Naive thymus-derived CD4-positive, alpha-beta T cell (primary cell): ENCODE results near the gene ANKS1B. TPM values are rescaled to one million over a fixed set of nuclear protein-coding genes. Genes with fewer than 3 reads are reported as not detected.

Source experiments
- ATAC-seq: fragments of 150-1000 bp; cut with Tn5 transposase; 2 replicates; pipeline ENCODE4 v1.10.0; 2021; ENCODE audit warnings: mild to moderate bottlenecking, moderate library complexity
- CTCF ChIA-PET: fragments of 350-600 bp; sonication (Branson Sonifier 250); formaldehyde crosslinking; loops from one replicate; lab custom pipeline; 2021; ENCODE audit warnings: antibody characterized with exemption; lab: Charles Lee
- POLR2A ChIA-PET: fragments of 350-600 bp; sonication (Branson Sonifier 250); formaldehyde crosslinking; loops from one replicate; lab custom pipeline; 2021; ENCODE audit warnings: antibody characterized with exemption, inconsistent platforms; lab: Charles Lee
- DNase-seq, 9 donors: peaks; one replicate each; pipeline versions ENCODE4 v3.0.0 to v3.0.0-alpha.2; 2020 to 2022; ENCODE audit warnings: mixed read lengths in 1 of 9
- H3K27ac ChIP-seq: one replicate; pipeline ENCODE4 v1.7.0; 2013; ENCODE audit warnings: mild to moderate bottlenecking, low read depth, low read length, moderate library complexity
- H3K27me3 ChIP-seq, 2 donors: one replicate each; pipeline ENCODE4 v1.7.0; 2013; ENCODE audit warnings: low read length in 2 of 2, mild to moderate bottlenecking in 2 of 2, moderate library complexity in 2 of 2; ENCODE audit not compliant: control insufficient read depth in 2 of 2, insufficient read depth in 2 of 2
- H3K36me3 ChIP-seq, 3 experiments: 1 replicate in 2 of 3; 2 replicates in 1 of 3; pipeline ENCODE4 v1.7.0; 2013; ENCODE audit warnings: low read length in 3 of 3, mild to moderate bottlenecking in 3 of 3, moderate library complexity in 1 of 3; ENCODE audit not compliant: insufficient read depth in 3 of 3, control insufficient read depth in 2 of 3
- H3K4me1 ChIP-seq, 2 donors: one replicate each; pipeline ENCODE4 v1.7.0; 2013; ENCODE audit warnings: low read length in 2 of 2, mild to moderate bottlenecking in 2 of 2, moderate library complexity in 1 of 2; ENCODE audit not compliant: control insufficient read depth in 2 of 2, insufficient read depth in 2 of 2
- H3K4me3 ChIP-seq: 2 replicates; pipeline ENCODE4 v1.7.0; 2013; ENCODE audit warnings: mild to moderate bottlenecking, low read length
- H3K9me3 ChIP-seq, 3 experiments: 1 replicate in 2 of 3; 2 replicates in 1 of 3; pipeline ENCODE4 v1.7.0; 2013; ENCODE audit warnings: low read length in 3 of 3; ENCODE audit not compliant: control insufficient read depth in 2 of 3
- H3K27ac Mint-ChIP-seq, 9 donors: one replicate each; pipeline ENCODE4 v1.8.0; 2020 to 2022; ENCODE audit warnings: mixed read lengths in 9 of 9, mild to moderate bottlenecking in 8 of 9, moderate library complexity in 5 of 9, inconsistent platforms in 2 of 9
- H3K27me3 Mint-ChIP-seq, 5 donors: one replicate each; pipeline ENCODE4 v1.8.0; 2021 to 2022; ENCODE audit warnings: mixed read lengths in 5 of 5, mild to moderate bottlenecking in 1 of 5
- H3K36me3 Mint-ChIP-seq, 5 donors: one replicate each; pipeline ENCODE4 v1.8.0; 2020 to 2022; ENCODE audit warnings: mixed read lengths in 5 of 5, mild to moderate bottlenecking in 3 of 5, inconsistent platforms in 1 of 5
- H3K4me1 Mint-ChIP-seq, 7 donors: one replicate each; pipeline ENCODE4 v1.8.0; 2020 to 2022; ENCODE audit warnings: mixed read lengths in 7 of 7, mild to moderate bottlenecking in 3 of 7, inconsistent platforms in 1 of 7
- H3K4me3 Mint-ChIP-seq, 10 donors: one replicate each; pipeline ENCODE4 v1.8.0; 2020 to 2022; ENCODE audit warnings: mild to moderate bottlenecking in 10 of 10, mixed read lengths in 10 of 10, moderate library complexity in 6 of 10, inconsistent platforms in 2 of 10
- H3K9me3 Mint-ChIP-seq, 11 donors: one replicate each; pipeline ENCODE4 v1.8.0; 2020 to 2022; ENCODE audit warnings: mixed read lengths in 11 of 11, mild to moderate bottlenecking in 4 of 11, inconsistent platforms in 1 of 11, moderate library complexity in 1 of 11
- intact Hi-C, 2 donors: fragments of 100-400 bp; cut with micrococcal nuclease; formaldehyde crosslinking; loops; one replicate each; pipeline ENCODE4 v1.15.1; 2023
- polyA plus RNA-seq, 2 donors: library from polyadenylated mRNA; unstranded; fragments of 300-500 nt; fragmentation: Illumina TruSeq; gene quantifications; one replicate each; pipeline ENCODE4 v1.2.3, GENCODE V29; 2021
- total RNA-seq, 6 experiments: library from RNA in 5 of 6; stranded (reverse) in 5 of 6; gene quantifications; 1 replicate in 5 of 6; 2 replicates in 1 of 6; pipeline ENCODE4 v1.2.3 and lab custom pipeline; 2021 to 2026

The ANKS1B gene
- total and polyA plus RNA-seq, 7 experiments from 2014 or later, result 0.97 TPM; not detected in 6

DNA sequence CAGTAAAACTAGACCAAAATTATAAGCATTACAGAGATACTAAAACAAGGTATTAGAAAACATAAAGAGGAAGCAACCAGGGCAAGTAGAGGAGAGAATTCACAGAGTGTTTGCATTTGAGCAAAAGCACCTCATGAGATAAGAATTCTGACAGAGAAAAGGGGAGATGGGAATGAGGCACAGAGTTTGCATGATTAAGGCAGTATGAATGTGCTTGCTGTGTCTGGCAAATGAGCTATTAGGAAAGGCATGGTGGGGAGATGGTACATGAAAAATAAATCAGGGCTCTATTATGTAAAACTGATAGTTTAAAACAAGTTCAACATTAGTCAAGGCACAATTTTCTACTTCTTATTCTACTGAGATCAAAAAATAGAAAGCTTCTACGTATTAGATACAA, 314.1 kb downstream of the ANKS1B start:
- Histone ChIP-seq H3K27me3 (no peaks in the 10 kb centered on the region), H3K36me3 (no peaks in the 10 kb centered on the region), H3K4me1 (no peaks in the 10 kb centered on the region), H3K4me3 (no peak overlapping the region), H3K9me3 (no peaks in the 10 kb centered on the region), H3K27ac (no peak overlapping the region)
- Mint-ChIP-seq H3K9me3 (peaks cover 0 to 17% (median 3%) of the 10 kb centered on the region in 11 donors), H3K27ac (no peak overlapping the region), H3K4me1 (no peaks in the 10 kb centered on the region), H3K36me3 (no peaks in the 10 kb centered on the region), H3K4me3 (no peak overlapping the region), H3K27me3 (no peaks in the 10 kb centered on the region)
- POLR2A ChIA-PET, result no interaction called here
- DNase-seq, result no peak
- intact Hi-C loops, result no loop called here
- CTCF ChIA-PET, result no interaction called here
- ATAC-seq, result no peak

DNA sequence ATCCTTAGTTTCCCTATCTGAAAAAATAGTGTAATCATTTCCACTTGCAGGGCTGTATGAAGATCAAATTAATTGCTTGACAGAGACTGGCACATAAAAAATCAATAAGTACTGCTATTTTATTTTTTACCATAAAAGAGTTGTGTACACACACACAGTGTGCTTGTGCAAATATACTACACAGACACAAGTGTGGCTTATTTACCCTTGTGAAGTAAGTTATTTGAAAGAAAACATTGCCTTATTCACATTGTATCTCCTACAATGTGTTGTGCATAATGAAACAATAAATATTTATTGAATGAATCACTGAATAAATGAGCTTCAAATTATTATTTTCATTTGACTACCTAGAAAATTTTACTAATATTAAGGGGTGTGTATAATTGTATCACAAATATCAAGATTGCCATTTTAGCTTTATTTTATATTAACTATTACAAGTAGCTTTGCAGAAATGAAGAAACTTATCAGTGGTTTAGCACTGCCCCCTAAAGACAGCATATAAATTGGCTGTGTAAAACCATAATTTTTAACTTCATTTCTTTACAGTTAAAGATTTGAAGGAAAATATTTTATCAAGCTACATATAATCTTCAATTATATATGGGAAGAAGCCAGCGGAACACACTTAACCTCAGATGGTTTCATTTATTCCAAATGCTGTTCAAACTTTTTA, 325.9 kb downstream of the ANKS1B start:
- H3K27ac ChIP-seq, result no peak overlapping the region
- no peaks in the 10 kb centered on the region for H3K27me3 ChIP-seq
- Mint-ChIP-seq H3K9me3 (peaks cover 0 to 8% (median 0%) of the 10 kb centered on the region in 11 donors), H3K27ac (no peak overlapping the region), H3K4me3 (no peak overlapping the region), H3K36me3 (no peaks in the 10 kb centered on the region), H3K27me3 (no peaks in the 10 kb centered on the region), H3K4me1 (no peaks in the 10 kb centered on the region)
- intact Hi-C loops, result no loop called here
- H3K4me3 ChIP-seq, result no peak overlapping the region
- no peaks in the 10 kb centered on the region for H3K36me3 ChIP-seq
- POLR2A ChIA-PET, result no interaction called here
- DNase-seq (no peak), ATAC-seq (no peak)
- CTCF ChIA-PET, result no interaction called here
- H3K4me1 ChIP-seq, result no peaks in the 10 kb centered on the region
- H3K9me3 ChIP-seq, result no peaks in the 10 kb centered on the region

DNA sequence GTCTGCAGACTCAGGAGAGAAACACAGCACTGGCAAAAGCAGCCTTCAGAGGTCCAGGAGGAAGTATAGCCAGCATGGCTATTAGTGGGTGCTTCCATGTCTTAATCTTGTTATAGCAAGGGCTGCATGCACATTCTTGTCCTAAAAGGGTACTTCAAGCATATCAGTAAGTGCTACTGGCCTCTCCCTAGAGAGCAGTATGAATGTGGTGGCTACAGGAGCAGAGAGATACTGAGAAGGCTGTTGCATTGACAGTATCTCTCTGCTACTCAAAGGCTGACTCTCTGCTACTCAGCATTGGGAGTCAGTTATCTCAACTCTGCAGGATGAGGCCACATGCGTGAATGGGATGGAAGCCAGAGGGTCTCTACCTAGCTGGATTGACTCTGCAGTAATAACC, 335.2 kb downstream of the ANKS1B start:
- intact Hi-C loops, result no loop called here
- Histone ChIP-seq H3K4me3 (no peak overlapping the region), H3K27ac (no peak overlapping the region), H3K4me1 (no peaks in the 10 kb centered on the region), H3K9me3 (no peaks in the 10 kb centered on the region), H3K27me3 (no peaks in the 10 kb centered on the region), H3K36me3 (no peaks in the 10 kb centered on the region)
- ChIA-PET CTCF (no interaction called here), POLR2A (no interaction called here)
- H3K9me3 Mint-ChIP-seq, result no peaks in the 10 kb centered on the region
- H3K4me3 Mint-ChIP-seq, result no peak overlapping the region
- no peaks in the 10 kb centered on the region for H3K27me3 Mint-ChIP-seq
- H3K4me1 Mint-ChIP-seq, result no peaks in the 10 kb centered on the region
- H3K27ac Mint-ChIP-seq, result no peak overlapping the region
- no peaks in the 10 kb centered on the region for H3K36me3 Mint-ChIP-seq
- no peak for DNase-seq
- no peak for ATAC-seq

DNA sequence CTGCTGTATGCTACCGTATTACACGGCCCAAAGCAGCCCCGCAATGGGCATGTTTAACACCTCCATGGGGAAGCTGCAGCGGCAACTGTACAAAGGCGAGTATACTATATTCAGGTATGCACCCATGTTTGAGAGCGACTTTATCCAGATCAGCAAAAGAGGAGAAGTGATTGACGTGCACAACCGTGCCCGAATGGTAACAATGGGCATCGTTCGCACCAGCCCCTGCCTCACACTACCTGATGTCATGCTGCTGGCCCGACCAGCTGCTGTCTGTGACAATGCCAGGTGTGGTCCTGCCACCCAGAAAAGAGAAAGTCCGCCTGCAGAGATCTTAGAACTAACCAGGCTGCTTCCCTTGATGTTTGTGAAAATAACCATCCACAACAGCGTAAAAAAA, 336.6 kb downstream of the ANKS1B start:
- no peak overlapping the region for H3K27ac ChIP-seq
- no peaks in the 10 kb centered on the region for H3K4me1 ChIP-seq
- intact Hi-C loops, result no loop called here
- Mint-ChIP-seq H3K9me3 (peaks cover 0 to 8% (median 0%) of the 10 kb centered on the region in 11 donors), H3K27me3 (no peaks in the 10 kb centered on the region), H3K4me3 (no peak overlapping the region), H3K27ac (no peak overlapping the region), H3K36me3 (no peaks in the 10 kb centered on the region), H3K4me1 (peaks cover 0 to 1% (median 0%) of the 10 kb centered on the region in 7 donors)
- no peaks in the 10 kb centered on the region for H3K27me3 ChIP-seq
- DNase-seq (no peak), ATAC-seq (no peak)
- no peaks in the 10 kb centered on the region for H3K36me3 ChIP-seq
- CTCF ChIA-PET, result no interaction called here
- no peak overlapping the region for H3K4me3 ChIP-seq
- no peaks in the 10 kb centered on the region for H3K9me3 ChIP-seq
- POLR2A ChIA-PET, result no interaction called here

DNA sequence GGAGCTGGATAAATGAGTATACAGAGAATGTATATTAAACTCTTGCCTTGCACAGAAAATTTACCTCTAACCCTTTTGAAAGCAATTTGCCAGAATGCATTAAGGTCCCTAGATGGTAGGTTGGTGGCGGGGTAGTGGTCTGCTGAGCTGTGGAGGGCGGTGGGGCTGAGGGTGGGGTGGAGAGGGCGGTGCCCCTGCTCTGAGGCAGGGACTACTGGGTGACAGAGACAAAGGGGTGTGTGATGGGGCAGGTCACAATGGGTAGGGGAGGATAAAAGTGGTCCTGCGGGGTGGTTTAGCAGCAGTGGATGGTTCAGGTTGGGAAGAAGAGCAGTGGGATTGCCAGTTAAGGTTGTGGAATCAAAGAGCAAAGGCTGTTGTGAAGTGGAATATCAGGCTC, 337.3 kb downstream of the ANKS1B start, which contains the start of gene GARIN6:
Gene GARIN6 (plus strand): TSS at position 301 of the 400 bp plus-strand sequence. CDS start 422 bp downstream, outside the sequence.
- ATAC-seq, result no peak
- intact Hi-C loops, result no loop called here
- Mint-ChIP-seq H3K27ac (no peak within 1 kb of the TSS), H3K4me3 (no peak within 1 kb of the TSS), H3K36me3 (no peaks in the 10 kb centered on the region), H3K27me3 (no peaks in the 10 kb centered on the region), H3K9me3 (peaks cover 0 to 13% (median 0%) of the 10 kb centered on the region in 11 donors), H3K4me1 (peaks cover 0 to 1% (median 0%) of the 10 kb centered on the region in 7 donors)
- no peak within 1 kb of the TSS for H3K4me3 ChIP-seq
- H3K4me1 ChIP-seq, result no peaks in the 10 kb centered on the region
- no peak within 1 kb of the TSS for H3K27ac ChIP-seq
- CTCF ChIA-PET, result no interaction called here
- DNase-seq, result no peak
- H3K36me3 ChIP-seq, result no peaks in the 10 kb centered on the region
- no peaks in the 10 kb centered on the region for H3K9me3 ChIP-seq
- no peaks in the 10 kb centered on the region for H3K27me3 ChIP-seq
- POLR2A ChIA-PET, result no interaction called here

DNA sequence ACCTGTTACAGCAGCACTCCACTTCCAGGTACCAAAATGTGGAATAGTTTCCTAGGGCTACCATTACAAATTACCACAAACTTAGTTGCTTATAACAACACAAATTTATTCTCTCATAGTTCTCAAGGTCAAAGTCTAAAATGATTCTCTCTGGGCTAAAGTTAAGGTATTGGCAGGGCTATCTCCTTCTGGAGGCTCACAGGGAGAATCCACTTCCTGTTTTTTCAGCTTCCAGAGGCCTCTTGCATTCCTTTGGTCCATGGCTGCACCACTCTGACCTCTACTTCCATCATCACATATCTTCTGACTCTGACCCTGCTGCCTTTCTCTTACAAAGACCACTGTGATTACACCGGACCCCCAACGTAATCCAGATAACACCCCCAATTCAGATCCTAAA, 340.1 kb downstream of the ANKS1B start:
- no peaks in the 10 kb centered on the region for H3K27me3 Mint-ChIP-seq
- H3K27ac Mint-ChIP-seq, result no peak overlapping the region
- intact Hi-C loops, result no loop called here
- H3K36me3 Mint-ChIP-seq, result no peaks in the 10 kb centered on the region
- peaks cover 0 to 14% (median 0%) of the 10 kb centered on the region in 11 donors for H3K9me3 Mint-ChIP-seq
- ChIA-PET POLR2A (no interaction called here), CTCF (no interaction called here)
- no peak overlapping the region for H3K27ac ChIP-seq
- no peak overlapping the region for H3K4me3 ChIP-seq
- no peaks in the 10 kb centered on the region for H3K27me3 ChIP-seq
- DNase-seq, result no peak
- H3K9me3 ChIP-seq, result no peaks in the 10 kb centered on the region
- no peak overlapping the region for H3K4me3 Mint-ChIP-seq
- no peaks in the 10 kb centered on the region for H3K4me1 ChIP-seq
- no peaks in the 10 kb centered on the region for H3K36me3 ChIP-seq
- H3K4me1 Mint-ChIP-seq, result peaks cover 0 to 1% (median 0%) of the 10 kb centered on the region in 7 donors
- ATAC-seq, result no peak

DNA sequence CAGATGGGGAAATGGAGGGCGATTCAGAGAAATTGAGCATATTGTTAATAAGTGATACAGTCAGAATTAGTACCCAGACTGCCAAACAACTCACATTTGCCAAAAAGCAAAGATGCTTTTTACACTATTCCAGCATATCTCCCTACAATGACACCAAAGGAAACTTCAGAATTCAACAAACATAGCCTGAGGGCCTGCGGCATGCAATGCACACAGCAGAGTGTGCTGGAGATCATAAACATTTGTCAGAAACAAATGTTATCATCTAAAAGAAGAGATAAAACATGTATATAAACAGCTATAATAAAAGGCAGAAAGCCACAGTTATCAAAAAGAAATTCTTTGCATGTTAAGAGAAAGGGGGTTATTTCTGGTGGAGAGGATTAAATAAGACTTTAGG, 357.3 kb downstream of the ANKS1B start:
- DNase-seq (no peak), ATAC-seq (no peak)
- Histone ChIP-seq H3K9me3 (no peaks in the 10 kb centered on the region), H3K4me1 (no peaks in the 10 kb centered on the region), H3K27ac (no peak overlapping the region), H3K4me3 (no peak overlapping the region), H3K36me3 (no peaks in the 10 kb centered on the region), H3K27me3 (no peaks in the 10 kb centered on the region)
- ChIA-PET CTCF (no interaction called here), POLR2A (no interaction called here)
- Mint-ChIP-seq H3K9me3 (peaks cover 0 to 12% (median 0%) of the 10 kb centered on the region in 11 donors), H3K36me3 (no peaks in the 10 kb centered on the region), H3K27ac (no peak overlapping the region), H3K4me3 (no peak overlapping the region), H3K4me1 (no peaks in the 10 kb centered on the region), H3K27me3 (no peaks in the 10 kb centered on the region)
- intact Hi-C loops, result no loop called here
